BJ (cell line): ENCODE measurements around the gene FOXB2. TPM values are rescaled to one million over a fixed set of nuclear protein-coding genes. Genes with fewer than 3 reads are reported as not detected.

Source experiments
- CTCF ChIA-PET: fragments of 350-600 bp; formaldehyde crosslinking; extraction: SDS; loops from one replicate; lab custom pipeline; 2021; ENCODE audit warnings: antibody characterized with exemption, inconsistent platforms; lab: Yijun Ruan, JAX
- POLR2A ChIA-PET: fragments of 300-600 bp; sonication (Branson Sonifier 250); formaldehyde crosslinking; extraction: SDS; loops from one replicate; lab custom pipeline; 2021; ENCODE audit warnings: antibody characterized with exemption; lab: Charles Lee
- DNase-seq: peaks from one replicate; pipeline ENCODE4 v3.0.0-alpha.2; 2011; ENCODE audit warnings: low read depth
- H3K27me3 ChIP-seq: 2 replicates; pipeline ENCODE4 v1.6.0; 2011; ENCODE audit warnings: low read length; ENCODE audit not compliant: control insufficient read depth, insufficient read depth
- H3K36me3 ChIP-seq: 2 replicates; pipeline ENCODE4 v1.5.1; 2011; ENCODE audit warnings: low read length; ENCODE audit not compliant: control insufficient read depth, insufficient read depth
- H3K4me3 ChIP-seq: 2 replicates; pipeline ENCODE4 v1.5.1; 2011; ENCODE audit warnings: low read depth, mild to moderate bottlenecking, control low read depth, low read length
- polyA plus RNA-seq: library from polyadenylated mRNA; depleted of rRNA; stranded (reverse); fragments of >200 nt; gene quantifications from 2 replicates; pipeline ENCODE4 v1.2.3, GENCODE V29; 2011
- TF ChIP-seq, protein P1 (sequence below): IDR thresholded peaks from 2 replicates; pipeline ENCODE4 v1.5.1; 2011; ENCODE audit warnings: low read depth, mild to moderate bottlenecking, control low read depth, inconsistent platforms, low read length, moderate library complexity; ENCODE audit not compliant: insufficient read depth

FOXB2 gene
- polyA plus RNA-seq, 1 experiment: not detected

DNA sequence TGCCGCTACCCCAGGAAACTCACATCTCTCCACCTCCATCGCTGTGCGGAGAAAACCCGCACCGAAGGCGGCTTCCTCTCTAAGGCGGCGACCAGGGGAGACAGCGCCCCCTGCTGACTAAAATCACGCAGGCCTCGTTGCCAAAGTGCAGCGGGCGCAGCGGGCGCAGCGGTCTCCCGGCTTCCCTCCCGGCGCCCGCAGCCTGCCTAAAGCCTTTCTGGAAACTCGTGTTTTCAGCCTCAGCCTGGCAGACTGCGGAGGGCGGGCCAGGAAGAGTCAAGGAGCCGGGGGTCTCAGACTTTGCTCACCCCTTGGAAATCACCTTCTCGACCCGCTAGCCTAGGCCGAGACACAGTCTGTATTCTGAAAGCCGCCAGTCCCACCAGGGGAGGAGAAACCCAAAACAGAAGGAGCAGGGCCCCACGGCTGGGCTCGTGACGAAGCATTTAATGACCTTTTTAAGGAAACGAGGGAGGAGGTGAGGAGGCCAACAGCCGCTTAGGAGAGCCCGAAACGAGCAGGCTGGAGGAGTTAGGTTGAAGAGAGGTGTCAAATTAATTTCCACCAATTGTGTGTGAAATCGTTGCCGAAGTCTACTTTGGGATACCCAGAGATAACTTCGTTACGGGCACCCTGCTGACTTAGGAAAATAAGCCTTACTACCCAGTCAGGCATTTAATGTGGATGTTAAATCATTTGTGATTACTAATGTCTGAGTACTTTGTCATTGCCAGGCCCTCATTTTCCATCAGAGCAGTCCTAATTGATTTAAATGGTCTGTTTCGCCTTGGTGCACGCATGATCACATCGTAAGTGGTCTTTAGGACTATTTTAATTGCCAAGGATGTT lies 7.3 kb upstream of the FOXB2 start:
- Histone ChIP-seq H3K4me3 (no peak overlapping the region), H3K27me3 (peaks cover 52% of the 10 kb centered on the region), H3K36me3 (no peaks in the 10 kb centered on the region)
- TF ChIP-seq, protein P1, sequence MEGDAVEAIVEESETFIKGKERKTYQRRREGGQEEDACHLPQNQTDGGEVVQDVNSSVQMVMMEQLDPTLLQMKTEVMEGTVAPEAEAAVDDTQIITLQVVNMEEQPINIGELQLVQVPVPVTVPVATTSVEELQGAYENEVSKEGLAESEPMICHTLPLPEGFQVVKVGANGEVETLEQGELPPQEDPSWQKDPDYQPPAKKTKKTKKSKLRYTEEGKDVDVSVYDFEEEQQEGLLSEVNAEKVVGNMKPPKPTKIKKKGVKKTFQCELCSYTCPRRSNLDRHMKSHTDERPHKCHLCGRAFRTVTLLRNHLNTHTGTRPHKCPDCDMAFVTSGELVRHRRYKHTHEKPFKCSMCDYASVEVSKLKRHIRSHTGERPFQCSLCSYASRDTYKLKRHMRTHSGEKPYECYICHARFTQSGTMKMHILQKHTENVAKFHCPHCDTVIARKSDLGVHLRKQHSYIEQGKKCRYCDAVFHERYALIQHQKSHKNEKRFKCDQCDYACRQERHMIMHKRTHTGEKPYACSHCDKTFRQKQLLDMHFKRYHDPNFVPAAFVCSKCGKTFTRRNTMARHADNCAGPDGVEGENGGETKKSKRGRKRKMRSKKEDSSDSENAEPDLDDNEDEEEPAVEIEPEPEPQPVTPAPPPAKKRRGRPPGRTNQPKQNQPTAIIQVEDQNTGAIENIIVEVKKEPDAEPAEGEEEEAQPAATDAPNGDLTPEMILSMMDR: peak; percentile 79
- POLR2A ChIA-PET: no interaction called here
- no peak for DNase-seq
- CTCF ChIA-PET: no interaction called here

DNA sequence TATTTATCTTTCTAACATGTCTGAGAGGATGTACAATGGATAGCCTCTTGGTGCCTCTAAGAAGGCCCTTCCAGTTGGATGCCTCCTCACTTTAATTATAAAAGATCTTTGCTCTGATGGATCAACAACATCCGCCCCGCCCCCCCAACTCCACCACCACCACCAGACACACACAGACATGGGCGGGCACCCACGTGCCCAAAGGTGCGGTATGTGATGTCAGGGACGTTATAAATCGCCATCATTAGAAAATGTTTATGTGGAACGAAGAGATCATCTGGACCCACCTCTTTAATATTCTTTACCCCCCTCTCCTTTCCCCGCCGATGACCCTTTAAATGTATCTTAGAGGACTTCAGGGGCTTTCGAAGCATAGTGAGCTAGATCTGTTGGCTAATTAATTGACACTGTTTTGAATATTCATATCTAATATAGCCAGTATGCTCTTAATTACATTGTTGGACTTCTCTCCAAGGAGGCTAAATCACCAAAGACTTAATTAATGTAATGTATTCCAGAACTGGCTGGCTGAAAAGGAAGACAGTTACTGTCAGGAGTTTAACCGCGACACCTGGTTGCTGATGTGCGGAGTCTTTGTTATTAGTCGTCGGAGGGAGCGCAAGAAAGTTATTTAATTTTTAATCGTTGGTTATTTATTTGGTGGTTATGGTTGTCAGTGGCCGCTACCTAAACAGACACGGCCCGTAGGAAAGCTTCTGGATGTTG lies 6.1 kb upstream of the FOXB2 start:
- H3K36me3 ChIP-seq: no peaks in the 10 kb centered on the region
- DNase-seq: no peak
- H3K4me3 ChIP-seq: no peak overlapping the region
- H3K27me3 ChIP-seq: peaks cover 63% of the 10 kb centered on the region
- ChIA-PET CTCF (interaction anchor here (0.7 kb wide), 2 partner anchors 19 to 295 kb away, joined by 3 read pairs; no protein-coding TSS in a partner anchor), POLR2A (no interaction called here)
- TF ChIP-seq, protein P1: no peak

DNA sequence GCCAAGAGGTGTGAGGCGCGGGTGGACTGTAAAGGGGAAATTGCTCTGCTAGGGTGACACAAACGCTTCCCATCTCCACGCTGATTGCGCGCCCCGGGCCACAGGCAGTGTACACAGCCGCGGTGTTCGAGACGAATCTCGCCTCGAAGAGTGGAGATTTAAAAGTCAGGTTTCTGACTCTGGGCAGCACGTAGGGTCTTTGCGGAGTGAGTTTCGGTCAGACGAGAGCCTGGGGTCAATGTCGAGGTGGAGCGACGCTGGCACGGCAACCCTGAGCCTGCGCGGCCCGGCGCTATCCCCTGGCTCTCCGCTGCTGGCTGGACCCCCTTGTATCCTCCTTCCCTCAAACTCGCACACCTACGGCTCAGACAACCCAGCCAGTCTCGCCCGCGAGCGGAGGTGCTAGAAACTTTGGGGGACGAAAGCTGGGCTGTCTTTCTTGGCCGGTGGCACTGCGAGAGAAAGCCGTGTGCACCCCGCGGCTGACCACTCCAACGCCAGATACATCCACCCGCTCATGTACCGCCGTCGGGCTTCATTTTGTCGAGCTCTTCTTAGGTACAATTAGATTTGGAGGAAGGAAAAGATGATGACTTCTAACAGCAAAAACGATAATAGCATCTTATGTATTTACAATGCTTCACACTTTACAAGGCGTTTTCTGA lies 5.4 kb upstream of the FOXB2 start:
- DNase-seq: no peak
- TF ChIP-seq, protein P1: no peak
- Histone ChIP-seq H3K36me3 (no peaks in the 10 kb centered on the region), H3K4me3 (no peak overlapping the region), H3K27me3 (peaks cover 69% of the 10 kb centered on the region)
- ChIA-PET POLR2A (no interaction called here), CTCF (interaction anchor here (0.7 to 1.7 kb wide), 4 partner anchors 20 to 204 kb away, joined by 3 to 11 read pairs (median 6); no protein-coding TSS in a partner anchor)

DNA sequence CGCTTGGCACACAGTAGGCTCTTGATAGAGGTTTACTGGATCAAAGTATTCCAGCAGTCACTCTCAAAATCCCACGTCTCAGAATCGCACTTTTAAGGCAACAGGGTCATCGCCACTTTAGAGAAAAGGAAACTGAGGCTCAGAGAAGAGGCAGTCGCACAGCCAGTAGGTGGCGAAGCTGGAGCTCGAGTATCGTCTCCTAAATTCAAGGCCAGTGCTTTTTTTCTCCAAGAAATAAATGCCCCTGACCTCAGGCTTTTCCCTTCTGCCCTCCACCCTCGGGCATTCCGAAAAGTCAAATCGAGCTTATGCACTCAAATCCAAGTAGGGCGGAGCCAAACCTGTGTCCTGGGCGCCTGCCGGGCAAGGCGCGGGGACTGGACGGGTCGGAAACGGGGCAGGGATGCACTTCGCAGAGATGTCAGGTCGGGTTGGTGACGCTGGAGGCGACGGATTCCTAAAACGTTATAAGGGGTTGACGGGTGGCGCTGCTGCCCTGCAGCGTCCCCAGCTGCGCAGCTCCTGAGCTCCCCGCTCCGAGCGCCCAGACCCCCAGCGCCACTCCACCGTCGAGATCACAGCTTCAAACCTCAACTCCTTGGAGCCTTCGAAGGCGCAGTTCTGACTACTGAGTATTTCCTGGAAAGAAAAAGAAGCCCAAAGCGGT lies 4.7 kb upstream of the FOXB2 start:
- no peak for DNase-seq
- peaks cover 76% of the 10 kb centered on the region for H3K27me3 ChIP-seq
- CTCF ChIA-PET: interaction anchor here (1.1 to 1.7 kb wide), 5 partner anchors 10 to 205 kb away, joined by 3 to 11 read pairs (median 6); no protein-coding TSS in a partner anchor

More for the DNA sequence above, 4.7 kb upstream of the FOXB2 start:
- Histone ChIP-seq H3K36me3 (no peaks in the 10 kb centered on the region), H3K4me3 (no peak overlapping the region)
- POLR2A ChIA-PET: no interaction called here
- TF ChIP-seq, protein P1: peak; percentile 40
